GM23338 (cell line): ENCODE results near the gene LHX4. TPM values are rescaled to one million over a fixed set of nuclear protein-coding genes. Genes with fewer than 3 reads are reported as not detected.

Source experiments
- ATAC-seq: fragments of 200-7000 bp; cut with Tn5 transposase; 3 replicates; pipeline ENCODE4 v1.9.1; 2020
- DNase-seq: peaks from one replicate; pipeline ENCODE4 v3.0.0-alpha.2; 2015; ENCODE audit warnings: low spot score
- H2AFZ ChIP-seq: fragments of 200-600 bp; sonication (generic); 2 replicates; pipeline ENCODE4 v1.8.0; 2016; ENCODE audit warnings: antibody characterized with exemption, mild to moderate bottlenecking, moderate library complexity
- H3F3A ChIP-seq: fragments of 200-600 bp; sonication (generic); replicated peaks from 2 replicates; pipeline ENCODE4 v1.8.0; 2017; ENCODE audit warnings: antibody characterized with exemption, mixed run types, low read depth
- H3K27ac ChIP-seq: fragments of 200-600 bp; sonication (generic); 2 replicates; pipeline ENCODE4 v1.6.1; 2016; ENCODE audit warnings: low read depth
- H3K27me3 ChIP-seq: fragments of 200-600 bp; sonication (generic); 2 replicates; pipeline ENCODE4 v1.8.0; 2016; ENCODE audit warnings: mild to moderate bottlenecking, mixed run types, moderate library complexity; ENCODE audit not compliant: insufficient read depth
- H3K36me3 ChIP-seq: fragments of 200-600 bp; sonication (generic); 2 replicates; pipeline ENCODE4 v1.8.0; 2016; ENCODE audit warnings: mild to moderate bottlenecking; ENCODE audit not compliant: insufficient read depth
- H3K4me1 ChIP-seq: fragments of 200-600 bp; sonication (generic); 2 replicates; pipeline ENCODE4 v1.8.0; 2016; ENCODE audit warnings: mild to moderate bottlenecking, moderate library complexity; ENCODE audit not compliant: insufficient read depth
- H3K4me2 ChIP-seq: fragments of 200-600 bp; sonication (generic); 2 replicates; pipeline ENCODE4 v1.7.1; 2017; ENCODE audit warnings: mixed run types
- H3K4me3 ChIP-seq: fragments of 200-600 bp; sonication (generic); 2 replicates; pipeline ENCODE4 v1.6.1; 2016; ENCODE audit warnings: mixed run types
- H3K79me2 ChIP-seq: fragments of 200-600 bp; sonication (generic); replicated peaks from 2 replicates; pipeline ENCODE4 v1.8.0; 2017; ENCODE audit warnings: mild to moderate bottlenecking; ENCODE audit not compliant: insufficient read depth
- H3K9me2 ChIP-seq: fragments of 200-600 bp; sonication (generic); 2 replicates; pipeline ENCODE4 v1.8.0; 2017; ENCODE audit not compliant: insufficient read depth
- H4K20me1 ChIP-seq: fragments of 200-600 bp; sonication (generic); replicated peaks from 2 replicates; pipeline ENCODE4 v1.8.0; 2017; ENCODE audit warnings: mild to moderate bottlenecking; ENCODE audit not compliant: insufficient read depth
- H3K27ac Mint-ChIP-seq: 2 replicates; pipeline ENCODE4 v1.8.0; 2020; ENCODE audit warnings: inconsistent platforms, mild to moderate bottlenecking, moderate library complexity, mixed read lengths
- H3K27me3 Mint-ChIP-seq: 3 replicates; pipeline ENCODE4 v1.8.0; 2022; ENCODE audit warnings: low read depth, mild to moderate bottlenecking, moderate library complexity, mixed read lengths, inconsistent platforms; ENCODE audit not compliant: insufficient read depth, poor library complexity
- H3K36me3 Mint-ChIP-seq: 3 replicates; pipeline ENCODE4 v1.8.0; 2021; ENCODE audit warnings: low read depth, mild to moderate bottlenecking, inconsistent platforms, moderate library complexity, mixed read lengths
- H3K4me1 Mint-ChIP-seq: 3 replicates; pipeline ENCODE4 v1.8.0; 2020; ENCODE audit warnings: mild to moderate bottlenecking, inconsistent platforms, mixed read lengths
- H3K4me3 Mint-ChIP-seq: 3 replicates; pipeline ENCODE4 v1.8.0; 2021; ENCODE audit warnings: moderate library complexity, mild to moderate bottlenecking, inconsistent platforms, mixed read lengths
- H3K9me3 Mint-ChIP-seq: 3 replicates; pipeline ENCODE4 v1.8.0; 2020; ENCODE audit warnings: moderate library complexity, mild to moderate bottlenecking, inconsistent platforms, mixed read lengths
- CTCF ChIP-seq, 2 experiments: fragments of 200-600 bp in 1 of 2; sonication (generic) in 1 of 2; conservative IDR thresholded peaks; 2 replicates each; pipeline versions ENCODE4 v1.5.1 to v1.6.1; 2016 to 2017; ENCODE audit warnings: antibody characterized with exemption in 2 of 2, low read depth in 2 of 2, mild to moderate bottlenecking in 2 of 2, moderate library complexity in 1 of 2
- EZH2phosphoT487 ChIP-seq: fragments of 200-600 bp; sonication (generic); IDR thresholded peaks from one replicate; pipeline ENCODE4 v1.8.1; 2018; ENCODE audit warnings: antibody characterized with exemption; ENCODE audit not compliant: unreplicated experiment
- NANOG ChIP-seq: IDR thresholded peaks from 2 replicates; pipeline ENCODE4 v1.6.1; 2016; ENCODE audit warnings: antibody characterized with exemption, borderline replicate concordance
- POLR2AphosphoS5 ChIP-seq: IDR thresholded peaks from 2 replicates; pipeline ENCODE4 v1.6.1; 2016; ENCODE audit warnings: antibody characterized with exemption, low read depth
- REST ChIP-seq: IDR thresholded peaks from one replicate; pipeline ENCODE4 v1.6.1; 2018; ENCODE audit warnings: antibody characterized with exemption; ENCODE audit not compliant: unreplicated experiment
- ZNF331 ChIP-seq: fragments of 250-450 bp; sonication (Bioruptor Pico); IDR thresholded peaks from 2 replicates; pipeline ENCODE4 v1.5.0; 2020; ENCODE audit warnings: low read depth, mild to moderate bottlenecking, moderate library complexity
- ZNF462 ChIP-seq: fragments of 250-450 bp; sonication (Bioruptor Pico); IDR thresholded peaks from 2 replicates; pipeline ENCODE4 v1.5.0; 2020; ENCODE audit warnings: mild to moderate bottlenecking, moderate library complexity
- polyA plus RNA-seq: library from polyadenylated mRNA; unstranded; fragments of >200 nt; fragmentation: Nextera tagmentation; extraction: Ambion mirVana; gene quantifications from 2 replicates; pipeline ENCODE4 v1.2.1, GENCODE V29; 2016
- total RNA-seq: library from RNA; depleted of rRNA; stranded (reverse); fragments of >200 nt; shearing (Covaris generic); gene quantifications from 2 replicates; pipeline ENCODE4 v1.2.3, GENCODE V29; 2014

The LHX4 gene
- total and polyA plus RNA-seq, 2 experiments from 2014 or later = 1.4 to 2.5 TPM

- Mint-ChIP-seq H3K4me3 (no peak overlapping the region), H3K9me3 (no peaks in the 10 kb centered on the region), H3K27ac (no peak overlapping the region), H3K4me1 (peaks cover 16% of the 10 kb centered on the region), H3K27me3 (peaks cover 7% of the 10 kb centered on the region), H3K36me3 (peaks cover 4% of the 10 kb centered on the region; the same call in 2 of the 3 replicates)
- no peak for ATAC-seq
- no peak for DNase-seq
- no peaks in the 10 kb centered on the region for H3K9me2 ChIP-seq
- no peak overlapping the region for H2AFZ ChIP-seq
- H3K36me3 ChIP-seq = no peaks in the 10 kb centered on the region; the same call in 1 of the 2 replicates
- H3F3A ChIP-seq = no peaks in the 10 kb centered on the region
- peaks cover 8% of the 10 kb centered on the region for H3K4me1 ChIP-seq
- H3K79me2 ChIP-seq = no peaks in the 10 kb centered on the region
- no peaks in the 10 kb centered on the region for H4K20me1 ChIP-seq
- H3K27me3 ChIP-seq = no peaks in the 10 kb centered on the region
- no peak overlapping the region for H3K4me3 ChIP-seq
- no peak overlapping the region for H3K27ac ChIP-seq
- TF ChIP-seq CTCF (conservative IDR thresholded peaks at IDR 0.05; ENCODE audit: low read depth in 2 of 2) (0 out of 4 replicates have a peak, but pooled peaks of 1 of the 2 experiments have one; percentile 8), ZNF331 (no peak), ZNF462 (no peak)
- no peak overlapping the region for H3K4me2 ChIP-seq
These were observed 53.0 kb downstream of the LHX4 start for GRCh38 chr1:180283098-180283497.

- no peaks in the 10 kb centered on the region for H3F3A ChIP-seq
- H3K36me3 ChIP-seq = no peaks in the 10 kb centered on the region
- 0 out of 3 replicates have a peak, but pooled peaks cover 4% of the 10 kb centered on the region for H3K36me3 Mint-ChIP-seq
- H3K27ac ChIP-seq = no peak overlapping the region
- no peak overlapping the region for H3K4me3 Mint-ChIP-seq
- peaks cover 7% of the 10 kb centered on the region; the same call in 2 of the 3 replicates for H3K4me1 Mint-ChIP-seq
- H3K27ac Mint-ChIP-seq = no peak overlapping the region
- DNase-seq (peak; percentile 9), ATAC-seq (no peak)
- no peaks in the 10 kb centered on the region for H4K20me1 ChIP-seq
- H3K4me3 ChIP-seq = no peak overlapping the region
- no peaks in the 10 kb centered on the region for H3K4me1 ChIP-seq
- H3K27me3 ChIP-seq = no peaks in the 10 kb centered on the region
- no peaks in the 10 kb centered on the region for H3K79me2 ChIP-seq
- no peak overlapping the region for H3K4me2 ChIP-seq
- no peaks in the 10 kb centered on the region for H3K9me3 Mint-ChIP-seq
- H2AFZ ChIP-seq = no peak overlapping the region
- H3K9me2 ChIP-seq = no peaks in the 10 kb centered on the region
- peaks cover 3% of the 10 kb centered on the region for H3K27me3 Mint-ChIP-seq
- TF ChIP-seq EZH2phosphoT487 = no peak
- no peak for TF ChIP-seq CTCF (conservative IDR thresholded peaks at IDR 0.05; ENCODE audit: low read depth in 2 of 2)
- TF ChIP-seq POLR2AphosphoS5 = no peak
- TF ChIP-seq NANOG = no peak
- TF ChIP-seq ZNF331 = no peak
- TF ChIP-seq REST = no peak
These were observed 56.4 kb downstream of the LHX4 start for GRCh38 chr1:180286417-180286816.
